ENCODE data around the gene HS1BP3.

- no peak for TF ChIP-seq CTCF (conservative IDR thresholded peaks at IDR 0.05 in 1 of 2, IDR thresholded peaks at IDR 0.05 in 1 of 2; ENCODE audit: extremely low read depth in 1 of 2, insufficient read depth in 1 of 2, low read depth in 1 of 2, low read length in 2 of 2)
- TF ChIP-seq EZH2 (IDR thresholded peaks at IDR 0.05; ENCODE audit: borderline replicate concordance, low read length) = no peak
Measured at GRCh38 chr2:20568501-20569463, 82.1 kb downstream of the HS1BP3 start.
